Neutrophil (primary cell): ENCODE data around the gene GSTA4.

ENCODE experiments used
- H3K27ac ChIP-seq: fragments of 200-600 bp; sonication (generic); 2 replicates; pipeline ENCODE4 v1.5.1; 2016; ENCODE audit warnings: mild to moderate bottlenecking, moderate library complexity
- H3K27me3 ChIP-seq: fragments of 200-600 bp; sonication (generic); 2 replicates; pipeline ENCODE4 v1.6.0; 2016; ENCODE audit warnings: mild to moderate bottlenecking
- H3K36me3 ChIP-seq: fragments of 200-600 bp; sonication (generic); 2 replicates; pipeline ENCODE4 v1.5.1; 2017
- H3K4me1 ChIP-seq, 2 experiments: fragments of 200-600 bp in 1 of 2; sonication (generic) in 1 of 2; 1 replicate in 1 of 2; 2 replicates in 1 of 2; pipeline versions ENCODE4 v1.5.1 to v1.6.1; 2013 to 2016; ENCODE audit warnings: low read depth in 1 of 2, low read length in 1 of 2, mild to moderate bottlenecking in 1 of 2, moderate library complexity in 1 of 2; ENCODE audit not compliant: control insufficient read depth in 1 of 2, insufficient read depth in 1 of 2
- H3K4me3 ChIP-seq, 2 experiments: fragments of 200-600 bp in 1 of 2; sonication (generic) in 1 of 2; 1 replicate in 1 of 2; 2 replicates in 1 of 2; pipeline ENCODE4 v1.5.1; 2013 to 2016; ENCODE audit warnings: low read depth in 1 of 2, low read length in 1 of 2, mild to moderate bottlenecking in 1 of 2, moderate library complexity in 1 of 2
- H3K9me3 ChIP-seq: fragments of 200-600 bp; sonication (generic); 2 replicates; pipeline ENCODE4 v1.5.1; 2016
- TF ChIP-seq, protein P1 (sequence below): fragments of 200-600 bp; sonication (generic); IDR thresholded peaks from 2 replicates; pipeline ENCODE4 v1.5.1; 2016; ENCODE audit warnings: antibody characterized with exemption

GSTA4 gene

DNA sequence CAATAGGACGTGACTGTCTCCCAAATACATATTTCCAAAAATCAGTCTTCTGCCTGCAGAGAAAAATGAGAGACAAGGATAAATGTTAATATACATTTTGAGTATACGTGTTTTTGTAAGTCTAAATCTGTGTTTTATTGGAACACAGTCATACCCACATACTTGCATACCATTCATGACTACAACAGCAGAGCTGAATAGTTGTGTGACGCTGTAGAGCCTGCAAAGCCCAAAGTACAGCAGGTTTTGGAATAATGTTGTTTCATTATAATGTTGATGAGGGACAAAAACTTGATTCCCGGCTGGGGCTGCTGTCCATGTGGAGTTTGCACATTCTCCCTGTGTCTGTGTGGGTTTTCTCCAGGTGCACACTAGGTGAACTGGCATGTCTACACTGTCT is 46.3 kb upstream of the GSTA4 start:
- TF ChIP-seq, protein P1, sequence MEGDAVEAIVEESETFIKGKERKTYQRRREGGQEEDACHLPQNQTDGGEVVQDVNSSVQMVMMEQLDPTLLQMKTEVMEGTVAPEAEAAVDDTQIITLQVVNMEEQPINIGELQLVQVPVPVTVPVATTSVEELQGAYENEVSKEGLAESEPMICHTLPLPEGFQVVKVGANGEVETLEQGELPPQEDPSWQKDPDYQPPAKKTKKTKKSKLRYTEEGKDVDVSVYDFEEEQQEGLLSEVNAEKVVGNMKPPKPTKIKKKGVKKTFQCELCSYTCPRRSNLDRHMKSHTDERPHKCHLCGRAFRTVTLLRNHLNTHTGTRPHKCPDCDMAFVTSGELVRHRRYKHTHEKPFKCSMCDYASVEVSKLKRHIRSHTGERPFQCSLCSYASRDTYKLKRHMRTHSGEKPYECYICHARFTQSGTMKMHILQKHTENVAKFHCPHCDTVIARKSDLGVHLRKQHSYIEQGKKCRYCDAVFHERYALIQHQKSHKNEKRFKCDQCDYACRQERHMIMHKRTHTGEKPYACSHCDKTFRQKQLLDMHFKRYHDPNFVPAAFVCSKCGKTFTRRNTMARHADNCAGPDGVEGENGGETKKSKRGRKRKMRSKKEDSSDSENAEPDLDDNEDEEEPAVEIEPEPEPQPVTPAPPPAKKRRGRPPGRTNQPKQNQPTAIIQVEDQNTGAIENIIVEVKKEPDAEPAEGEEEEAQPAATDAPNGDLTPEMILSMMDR = no peak
- Histone ChIP-seq H3K9me3 (no peaks in the 10 kb centered on the region), H3K4me3 (no peak overlapping the region), H3K4me1 (no peaks in the 10 kb centered on the region), H3K27ac (no peak overlapping the region), H3K27me3 (no peaks in the 10 kb centered on the region), H3K36me3 (peaks cover 47% of the 10 kb centered on the region)

DNA sequence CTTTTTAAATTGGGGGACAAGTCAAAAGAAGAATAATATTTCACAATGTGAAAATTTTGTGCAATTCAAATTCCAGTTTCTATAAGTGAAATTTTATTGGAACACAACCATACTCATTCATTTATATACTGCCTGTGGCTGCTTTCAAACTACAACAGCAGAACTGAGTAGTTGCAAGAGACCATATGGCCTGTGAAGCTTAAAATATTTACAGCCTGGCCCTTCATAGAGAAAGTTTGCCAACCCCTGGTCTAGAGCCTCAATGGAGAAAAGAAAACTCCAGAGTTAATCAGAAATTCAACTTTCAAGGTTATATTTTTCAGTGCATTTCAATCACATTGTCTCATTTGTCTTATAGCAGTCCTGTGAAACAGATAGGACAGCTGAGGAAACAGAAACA is 43.5 kb upstream of the GSTA4 start:
- H3K4me1 ChIP-seq = no peaks in the 10 kb centered on the region

DNA sequence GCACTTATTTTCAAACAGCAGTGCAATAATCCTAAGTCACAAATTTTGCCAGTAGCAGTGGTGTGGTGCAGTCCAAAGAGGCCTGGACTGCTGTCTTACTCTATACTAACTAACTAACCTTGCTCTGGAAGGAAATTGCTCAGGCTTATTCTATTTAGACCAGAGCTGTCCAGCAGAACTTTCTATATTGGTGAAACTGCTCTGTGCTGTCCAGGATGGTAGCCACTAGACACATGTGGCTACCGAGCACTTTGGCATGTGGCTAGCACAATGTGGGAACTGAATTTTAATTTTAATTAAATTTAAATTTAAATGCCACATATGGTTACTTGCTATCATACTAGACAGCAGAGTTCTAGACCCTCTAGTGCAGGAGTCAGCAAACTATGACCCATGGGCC is 43.1 kb upstream of the GSTA4 start:
- H3K4me1 ChIP-seq = no peaks in the 10 kb centered on the region
- no peak overlapping the region for H3K4me3 ChIP-seq
- TF ChIP-seq, protein P1 = no peak
- no peak overlapping the region for H3K27ac ChIP-seq
- no peaks in the 10 kb centered on the region for H3K27me3 ChIP-seq
- H3K36me3 ChIP-seq = peaks cover 70% of the 10 kb centered on the region
- no peaks in the 10 kb centered on the region for H3K9me3 ChIP-seq

More for the DNA sequence above, 43.5 kb upstream of the GSTA4 start:
- TF ChIP-seq, protein P1 = no peak
- no peaks in the 10 kb centered on the region for H3K9me3 ChIP-seq
- no peaks in the 10 kb centered on the region for H3K27me3 ChIP-seq
- no peak overlapping the region for H3K27ac ChIP-seq
- peaks cover 67% of the 10 kb centered on the region for H3K36me3 ChIP-seq
- no peak overlapping the region for H3K4me3 ChIP-seq

DNA sequence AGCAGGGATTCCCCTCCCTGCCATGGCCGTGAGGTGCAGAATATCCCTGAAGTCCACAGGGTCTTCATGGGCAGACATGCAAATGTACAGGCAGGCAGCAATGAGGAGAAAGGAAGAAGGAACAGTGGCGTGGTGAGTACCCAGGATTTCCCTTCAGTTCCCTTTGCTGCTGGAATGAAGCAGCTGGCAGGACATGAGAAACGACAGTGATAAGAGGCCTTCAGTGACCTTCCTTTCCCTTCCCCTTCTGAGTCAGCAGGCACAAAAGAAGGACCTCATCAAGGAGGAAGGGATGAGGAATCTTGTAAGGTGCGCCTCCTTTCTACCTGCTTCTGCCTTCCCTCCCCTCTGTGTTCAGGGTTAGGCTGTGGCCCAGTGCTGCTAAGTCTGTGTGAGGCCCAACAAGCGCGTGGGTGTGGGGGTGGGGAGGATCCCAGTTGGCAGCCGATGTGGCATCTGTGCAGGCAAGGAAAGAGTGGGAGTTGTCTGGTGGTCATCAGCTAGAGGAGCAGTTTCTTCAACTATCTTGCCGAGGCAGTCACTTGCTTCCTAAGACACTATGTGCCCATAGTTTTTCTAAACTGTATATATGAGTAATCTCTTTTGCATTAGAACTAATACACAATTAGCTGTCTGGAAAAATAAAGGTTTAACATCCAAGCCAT is 40.6 kb upstream of the GSTA4 start:
- H3K36me3 ChIP-seq = peaks cover 74% of the 10 kb centered on the region
- TF ChIP-seq, protein P1 = no peak
- H3K4me3 ChIP-seq = no peak overlapping the region
- no peak overlapping the region for H3K27ac ChIP-seq
- H3K4me1 ChIP-seq = no peaks in the 10 kb centered on the region
- no peaks in the 10 kb centered on the region for H3K9me3 ChIP-seq
- H3K27me3 ChIP-seq = no peaks in the 10 kb centered on the region

DNA sequence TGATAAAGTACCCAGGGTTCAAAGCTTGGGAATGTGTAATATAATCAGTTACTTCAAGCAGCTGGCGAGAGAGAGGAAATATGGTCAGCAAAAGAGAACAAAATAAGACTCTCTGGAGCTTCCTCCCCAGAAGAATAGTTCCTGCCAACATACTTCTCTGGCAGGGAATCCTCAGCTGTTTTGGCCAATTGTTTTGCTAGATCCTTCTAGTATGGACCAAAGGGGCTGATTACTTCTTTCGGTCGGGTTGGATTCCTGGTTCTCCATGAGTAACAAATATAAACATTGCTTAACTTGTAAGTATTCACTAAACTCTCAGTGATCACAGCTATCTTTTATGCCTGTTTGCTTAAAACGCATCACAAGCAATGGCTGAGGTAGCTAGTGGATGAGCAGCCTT is 38.7 kb upstream of the GSTA4 start:
- no peak overlapping the region for H3K4me3 ChIP-seq
- TF ChIP-seq, protein P1 = no peak
- H3K27me3 ChIP-seq = no peaks in the 10 kb centered on the region
- peaks cover 70% of the 10 kb centered on the region for H3K36me3 ChIP-seq
- no peak overlapping the region for H3K27ac ChIP-seq
- H3K4me1 ChIP-seq = no peaks in the 10 kb centered on the region
- H3K9me3 ChIP-seq = no peaks in the 10 kb centered on the region

DNA sequence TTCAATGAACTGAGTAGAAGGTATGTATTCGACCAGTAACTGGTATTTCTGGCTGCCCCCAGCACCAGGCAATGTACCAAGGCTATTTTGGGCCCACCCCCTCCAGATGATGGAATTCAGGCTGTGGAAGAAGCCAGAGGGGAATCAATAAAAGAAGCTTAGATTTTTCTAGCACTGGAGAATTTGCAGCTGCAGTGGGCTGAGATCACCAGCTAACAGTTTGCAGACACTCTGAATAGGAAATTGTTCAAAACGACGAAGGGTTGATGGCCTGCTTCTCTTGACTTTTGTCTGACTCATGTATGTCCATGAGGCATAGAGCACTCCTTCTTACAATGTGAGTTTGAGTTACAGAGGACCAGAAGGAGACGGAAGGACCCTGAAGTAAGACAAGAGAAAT is 37.8 kb upstream of the GSTA4 start:
- H3K36me3 ChIP-seq = peaks cover 74% of the 10 kb centered on the region
- no peak overlapping the region for H3K4me3 ChIP-seq
- no peaks in the 10 kb centered on the region for H3K4me1 ChIP-seq
- no peaks in the 10 kb centered on the region for H3K27me3 ChIP-seq
- no peaks in the 10 kb centered on the region for H3K9me3 ChIP-seq
- TF ChIP-seq, protein P1 = no peak
- H3K27ac ChIP-seq = no peak overlapping the region
